H1 (cell line): Measurements from ENCODE around the gene C12orf42. TPM values are rescaled to one million over a fixed set of nuclear protein-coding genes. Genes with fewer than 3 reads are reported as not detected.

Experiments
- EP300 ChIP-seq, 2 experiments: IDR thresholded peaks; 1 replicate in 1 of 2; 2 replicates in 1 of 2; pipeline ENCODE4 v1.6.1; 2011 to 2012; ENCODE audit warnings: low read depth in 2 of 2, low read length in 2 of 2, mild to moderate bottlenecking in 2 of 2, borderline replicate concordance in 1 of 2, inconsistent platforms in 1 of 2, moderate library complexity in 1 of 2
- EZH2 ChIP-seq: fragments of 200-600 bp; sonication (generic); IDR thresholded peaks from 2 replicates; pipeline ENCODE4 v1.7.1; 2012; ENCODE audit warnings: low read depth, mild to moderate bottlenecking, moderate library complexity, low read length, inconsistent platforms; ENCODE audit not compliant: severe bottlenecking
- MAFK ChIP-seq: IDR thresholded peaks from 2 replicates; pipeline ENCODE4 v1.6.1; 2012; ENCODE audit warnings: low read depth, mild to moderate bottlenecking, improper control_type of control experiment, low read length
- SAP30 ChIP-seq: fragments of 300-600 bp; sonication (generic); IDR thresholded peaks from 2 replicates; pipeline ENCODE4 v1.7.1; 2012; ENCODE audit warnings: low read length, moderate library complexity, mild to moderate bottlenecking, inconsistent platforms; ENCODE audit not compliant: insufficient read depth, insufficient replicate concordance
- polyA plus RNA-seq, 7 experiments: library from polyadenylated mRNA; depleted of rRNA in 3 of 7; stranded (reverse) in 5 of 7; unstranded in 2 of 7; fragments of >200 nt in 5 of 7; fragments of 200-250 nt in 2 of 7; gene quantifications; 1 replicate in 5 of 7; 2 replicates in 1 of 7; 4 replicates in 1 of 7; pipeline versions ENCODE4 v1.2.1 to v1.2.3, GENCODE V29; 2011 to 2013; ENCODE audit warnings: missing spikeins in 2 of 7, mixed read lengths in 2 of 7
- total RNA-seq: library from RNA; stranded (reverse); fragmentation: NEBNext Ultra II Directional; extraction: Animal tissue kit (Norgen Biotek cat#: 25700); gene quantifications from 2 replicates; pipeline ENCODE4 v1.2.1, GENCODE V29; 2021

Gene C12orf42
- total and polyA plus RNA-seq, 2 of the 8 experiments (the other 6 are each of a cell fraction or from before 2014, with no cell fraction given) = 0.05 TPM; not detected in 1

DNA sequence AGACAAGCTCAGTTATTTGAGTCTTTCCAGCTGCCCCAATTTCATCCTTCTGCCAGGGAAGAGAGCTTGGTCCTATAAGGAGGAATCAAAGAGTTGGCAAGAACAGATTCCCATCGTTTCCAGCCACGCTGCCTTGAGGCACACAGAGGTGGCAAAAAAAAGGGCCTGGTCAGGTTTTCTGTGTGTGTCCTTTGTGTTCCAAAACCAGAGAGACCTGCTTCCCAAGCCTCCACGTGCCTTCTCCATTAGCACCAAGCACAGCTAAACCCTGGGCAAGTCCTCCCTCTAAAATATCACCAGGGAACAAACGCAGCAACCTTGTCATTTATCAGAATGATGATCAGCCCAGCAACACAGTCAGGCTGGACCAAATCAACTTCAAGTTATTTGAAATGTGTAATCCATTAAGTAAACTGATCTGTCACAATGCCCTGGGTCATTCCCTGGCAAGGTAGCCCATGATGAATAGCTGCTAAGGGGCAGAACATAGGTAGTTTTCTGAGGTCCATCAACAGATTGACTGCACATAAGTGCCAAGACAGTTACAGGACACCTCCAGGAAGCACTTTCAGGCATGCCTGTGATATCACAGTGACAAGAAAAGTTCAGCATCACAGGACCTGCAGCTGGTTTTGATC lies 28.6 kb upstream of the C12orf42 start (continued):
- TF ChIP-seq SAP30 (no peak), EP300 (IDR thresholded peaks at IDR 0.05; ENCODE audit: borderline replicate concordance in 1 of 2, low read depth in 2 of 2, low read length in 2 of 2) (no peak), MAFK (no peak), EZH2 (no peak)
